Measurements from ENCODE around the gene RTKN.
A peak's percentile ranks its signal among the peaks of the same experiment; 100 is the strongest.

Gene RTKN

DNA sequence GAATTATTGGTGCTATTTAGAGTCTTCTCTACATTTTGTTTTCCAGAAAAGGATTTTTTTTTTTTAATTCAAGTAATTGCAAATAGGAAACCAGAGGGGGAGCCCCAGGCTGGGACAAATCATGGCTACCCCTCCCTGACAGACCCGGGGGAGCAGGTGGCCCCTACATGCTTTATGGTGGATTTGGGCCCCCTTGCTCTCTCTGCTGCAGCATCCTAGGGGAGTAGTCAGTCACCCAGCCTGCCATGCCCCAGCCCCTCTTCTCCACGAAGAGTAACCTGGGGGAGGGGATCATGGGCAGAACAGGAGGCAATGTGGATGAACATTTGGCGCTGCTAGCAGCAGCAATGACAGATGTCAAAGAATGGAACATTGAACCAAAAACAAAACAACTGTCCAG lies 25.0 kb downstream of the RTKN start:
- peak; percentile 26 for DNase-seq

- no peak for DNase-seq
Measured at GRCh38 chr2:74415762-74416395, 25.9 kb downstream of the RTKN start.

DNA sequence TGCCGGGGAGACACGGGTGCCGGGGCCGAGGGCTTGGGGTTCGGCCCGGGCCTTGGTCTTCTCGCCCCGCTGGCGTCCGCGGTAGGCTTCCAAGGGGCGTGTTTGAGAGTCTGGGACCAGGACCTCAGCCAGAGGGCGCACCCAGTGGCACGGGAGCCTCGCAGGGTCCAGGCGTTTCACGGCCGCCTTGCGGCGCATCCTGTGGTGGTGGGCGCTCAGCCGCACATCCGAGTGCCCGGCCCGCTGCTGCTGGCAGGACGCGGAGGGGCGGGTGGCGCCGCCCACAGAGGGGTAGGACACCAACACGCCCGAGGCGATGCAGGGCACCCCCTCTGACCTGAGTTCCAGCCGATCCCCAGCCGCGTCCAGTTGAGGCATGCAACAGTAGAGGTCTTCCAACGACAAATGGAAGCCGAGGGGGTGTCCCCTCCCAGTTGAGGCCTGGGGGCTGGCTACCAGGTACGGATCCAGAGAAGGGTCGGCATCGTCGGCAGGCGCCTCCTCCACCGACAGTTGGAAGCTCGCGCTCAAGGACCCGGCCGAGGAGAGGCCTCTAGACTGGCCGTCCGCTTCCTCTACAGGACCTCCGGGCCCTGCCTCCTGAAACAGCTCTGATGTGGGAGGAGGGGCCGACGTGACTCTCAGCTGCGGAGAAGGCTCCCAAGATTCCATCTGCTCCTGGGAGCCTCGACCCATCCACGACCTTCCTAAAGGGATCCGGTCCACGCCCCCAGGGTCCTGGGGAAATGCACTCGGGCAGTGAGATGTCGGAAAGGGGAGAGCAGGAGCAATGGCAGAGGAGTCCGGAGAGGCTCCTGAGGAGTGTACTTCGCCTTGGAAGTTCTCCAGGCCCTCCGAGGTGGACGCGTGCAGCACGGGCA lies 26.6 kb downstream of the RTKN start:
- no peak for DNase-seq

GRCh38 chr2:74414441-74414840 lies 27.3 kb downstream of the RTKN start:
- no peak for DNase-seq

DNA sequence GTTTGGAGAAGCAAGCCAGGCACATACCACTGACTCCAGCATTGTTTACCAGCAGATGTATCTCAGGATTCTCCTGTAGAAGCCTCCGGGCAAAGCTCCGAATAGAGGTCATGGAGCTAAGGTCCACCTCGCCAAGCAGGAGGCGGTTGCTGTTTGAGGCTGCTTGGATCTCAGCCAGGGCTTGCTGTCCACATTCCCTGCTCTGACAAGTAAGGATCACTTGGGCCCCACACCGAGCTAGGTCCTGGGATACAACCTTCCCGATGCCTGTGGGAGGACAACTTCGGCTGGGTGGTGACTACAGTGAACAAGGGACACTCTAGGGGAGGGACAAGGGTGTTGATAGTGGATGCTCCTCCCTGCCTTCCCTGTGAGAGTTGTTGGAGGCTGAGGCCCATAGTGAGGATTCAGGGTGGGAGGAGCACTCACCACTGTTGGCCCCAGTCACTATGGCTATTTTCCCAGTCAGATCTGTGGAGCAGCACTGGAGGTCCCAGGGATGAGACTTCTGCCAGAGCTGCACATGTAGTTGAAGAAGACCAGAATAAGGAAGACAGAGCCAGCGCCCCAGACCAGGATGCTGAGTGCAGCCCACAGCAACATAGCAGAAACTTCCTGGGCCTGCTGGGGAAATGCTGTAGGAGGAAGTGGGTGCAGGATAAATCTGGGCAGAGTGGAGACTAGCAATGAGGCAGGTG lies 28.6 kb downstream of the RTKN start:
- no peak for DNase-seq

DNA sequence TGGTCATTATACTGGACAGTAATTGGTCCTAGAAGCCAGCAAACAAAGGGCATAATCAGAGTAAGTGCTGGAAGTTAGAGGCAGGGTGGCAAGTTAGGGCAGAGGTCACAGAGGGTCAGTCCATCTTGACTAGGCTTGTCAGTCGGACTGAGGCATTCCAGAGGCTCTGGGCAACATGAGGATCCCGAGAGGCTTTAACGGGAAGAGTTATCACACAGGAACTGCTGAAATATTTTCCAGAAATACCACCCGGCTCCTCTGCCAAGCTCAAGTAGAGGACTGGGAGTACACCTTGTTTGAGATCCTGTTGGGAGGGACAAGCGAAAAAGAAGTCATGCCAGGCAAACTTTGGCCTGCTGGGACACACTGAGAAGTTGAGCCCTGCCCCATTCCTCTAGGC lies 34.1 kb downstream of the RTKN start:
- DNase-seq = no peak

DNA sequence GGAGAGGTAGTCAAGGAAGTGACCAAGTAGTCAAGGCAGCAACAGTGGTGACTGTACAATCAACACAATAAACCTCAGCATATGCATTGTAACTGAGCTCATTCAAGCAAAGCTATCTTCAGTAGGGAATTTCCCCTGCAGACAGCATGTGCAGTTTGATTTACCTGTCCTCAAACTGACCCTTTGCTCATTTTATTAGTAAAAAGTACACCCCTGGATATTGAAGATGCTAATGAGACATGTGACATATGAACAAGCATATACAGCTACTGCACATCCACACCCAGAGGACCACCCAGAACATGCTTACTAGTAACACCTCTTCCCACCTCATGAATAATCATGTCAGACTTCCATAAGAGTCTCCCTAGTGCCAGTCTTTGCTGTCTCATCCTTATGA lies 35.7 kb downstream of the RTKN start:
- no peak for DNase-seq

DNA sequence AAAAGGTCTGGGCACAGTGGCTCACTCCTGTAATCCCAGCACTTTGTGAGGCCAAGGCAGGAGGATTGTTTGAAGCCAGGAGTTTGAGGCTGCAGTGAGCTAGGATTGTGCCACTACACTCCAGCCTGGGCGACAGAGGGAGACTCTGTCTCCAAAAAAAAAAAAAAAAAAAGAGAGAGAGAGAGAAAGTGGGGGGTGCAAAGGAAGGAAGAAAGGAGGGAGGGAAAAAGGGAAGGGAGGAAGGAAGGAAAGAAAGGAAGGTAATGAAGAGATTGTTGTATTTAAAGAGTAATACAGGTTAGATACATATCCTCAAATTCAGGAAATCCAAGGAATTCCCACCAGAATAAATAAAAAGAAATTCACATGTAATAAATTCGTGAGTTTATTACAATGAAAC lies 39.8 kb downstream of the RTKN start:
- DNase-seq = no peak

DNA sequence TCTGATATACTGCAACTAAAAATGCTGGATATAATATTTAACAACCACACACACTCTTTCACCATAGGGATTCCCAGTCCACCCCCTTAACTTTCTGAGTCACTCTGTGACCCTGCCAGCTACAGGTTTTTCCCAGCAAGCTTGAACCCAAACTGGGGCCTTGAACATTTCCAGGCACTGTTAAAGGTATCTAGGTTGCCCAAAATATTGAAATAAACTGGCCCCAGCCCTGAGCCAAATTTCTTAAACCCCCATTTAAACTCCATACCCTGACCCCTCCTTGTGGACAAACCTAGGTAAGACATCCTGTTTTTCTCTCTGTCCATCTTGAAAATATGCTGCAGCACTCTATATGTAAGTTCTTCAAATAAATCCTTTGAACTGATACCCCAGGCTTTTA lies 42.0 kb downstream of the RTKN start:
- DNase-seq = peak; percentile 60

GRCh38 chr2:74396149-74396548 lies 45.6 kb downstream of the RTKN start:
- DNase-seq = no peak

GRCh38 chr2:74393525-74393924 lies 48.2 kb downstream of the RTKN start:
- no peak for DNase-seq

DNA sequence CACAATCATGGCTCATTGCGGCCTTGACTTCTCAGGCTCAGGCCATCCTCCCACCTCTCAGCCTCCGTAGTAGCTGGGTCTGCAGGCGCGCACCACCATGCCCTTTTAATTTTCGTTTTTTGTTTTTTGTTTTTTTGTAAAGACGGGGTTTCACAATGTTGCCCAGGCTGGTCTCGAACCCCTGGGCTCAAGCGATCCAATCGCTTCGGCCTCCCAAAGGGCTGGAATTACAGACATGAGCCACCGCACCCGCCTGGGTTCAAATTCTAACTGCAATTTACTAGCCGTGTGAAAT lies 49.3 kb downstream of the RTKN start:
- DNase-seq = no peak

DNA sequence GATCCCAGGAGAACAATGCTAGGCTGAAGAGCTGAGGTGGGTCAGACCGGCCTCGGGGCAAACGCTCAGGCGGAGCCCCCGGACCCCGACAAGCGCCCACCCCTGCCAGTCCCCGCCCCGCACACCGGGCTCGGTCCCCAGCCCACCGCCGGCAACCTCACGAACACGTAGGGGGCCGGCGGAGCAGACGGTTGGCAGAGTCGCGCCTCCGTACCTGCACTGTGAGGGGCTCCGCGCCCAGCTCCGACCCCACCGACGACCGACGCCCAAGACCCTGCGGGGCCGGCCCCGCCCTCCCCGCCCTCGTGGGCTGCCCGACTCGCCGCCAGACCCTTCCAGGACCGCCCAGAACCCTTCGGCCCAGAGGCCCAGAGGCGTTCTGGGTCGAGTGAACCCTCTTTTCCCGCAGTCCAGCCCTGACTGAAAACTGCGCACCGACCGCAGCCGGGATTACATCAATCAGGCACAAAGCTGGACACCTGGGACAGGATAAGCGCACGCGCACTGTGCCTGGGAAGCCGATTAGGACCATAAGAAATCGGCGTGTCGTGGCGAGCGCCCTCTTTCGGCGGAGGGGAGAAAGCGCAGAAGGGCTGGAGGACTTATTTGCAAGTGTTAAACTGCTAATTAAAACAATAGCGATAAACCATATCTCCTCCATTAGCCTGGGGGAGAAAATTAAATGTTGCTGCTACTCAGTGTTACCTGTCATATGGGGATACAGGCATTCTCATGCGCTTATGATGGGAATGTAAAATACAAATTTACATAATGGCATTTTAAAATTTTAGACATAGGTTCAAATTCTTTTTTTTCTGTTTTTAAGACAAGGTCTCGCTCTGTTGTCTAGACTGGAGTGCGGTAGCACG lies 49.9 kb downstream of the RTKN start:
- peak; percentile 96 for DNase-seq

- no peak for DNase-seq
Measured at GRCh38 chr2:74391209-74391579, 50.5 kb downstream of the RTKN start.

DNA sequence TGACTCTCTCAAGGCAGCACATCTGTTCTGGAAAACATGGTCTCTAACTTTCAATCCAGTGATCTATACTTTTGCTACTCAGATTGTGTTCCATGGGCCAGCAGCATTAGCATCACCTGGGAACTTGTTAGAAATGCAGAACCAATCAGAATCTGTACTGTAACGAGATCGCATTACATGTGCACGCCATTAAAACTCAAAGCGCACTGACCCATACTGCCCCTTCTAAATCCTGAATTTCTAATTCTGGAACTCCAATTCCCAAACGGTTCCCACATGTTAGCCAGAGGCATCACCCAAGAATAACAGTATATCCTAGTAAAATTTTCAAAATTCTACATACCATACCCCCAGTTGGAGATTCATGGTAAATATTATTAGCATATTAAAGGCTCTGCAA lies 51.1 kb downstream of the RTKN start:
- no peak for DNase-seq

- DNase-seq = no peak
Measured at GRCh38 chr2:74387346-74387745, 54.4 kb downstream of the RTKN start.

GRCh38 chr2:74385396-74385795 lies 56.3 kb downstream of the RTKN start:
- DNase-seq = no peak

DNA sequence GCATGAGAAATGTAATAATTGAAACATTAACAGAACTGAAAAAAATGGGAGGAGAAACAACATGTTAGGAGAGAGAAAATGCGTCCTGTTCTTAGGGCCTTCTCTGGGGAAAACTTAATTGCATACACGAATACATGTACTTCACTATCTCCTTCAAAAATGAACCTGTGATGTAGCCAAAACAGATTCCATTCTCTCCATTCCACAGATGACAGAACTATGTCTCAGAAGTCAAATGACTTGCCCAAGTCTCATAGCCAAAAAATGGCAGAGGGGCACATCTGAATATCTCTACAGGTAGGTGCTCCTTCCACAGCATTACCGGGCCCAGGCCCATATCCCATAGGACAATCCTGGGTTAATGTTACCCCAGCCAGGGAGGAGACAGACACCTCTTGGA lies 57.7 kb downstream of the RTKN start:
- DNase-seq = no peak

GRCh38 chr2:74383254-74383653 lies 58.5 kb downstream of the RTKN start:
- DNase-seq = no peak

DNA sequence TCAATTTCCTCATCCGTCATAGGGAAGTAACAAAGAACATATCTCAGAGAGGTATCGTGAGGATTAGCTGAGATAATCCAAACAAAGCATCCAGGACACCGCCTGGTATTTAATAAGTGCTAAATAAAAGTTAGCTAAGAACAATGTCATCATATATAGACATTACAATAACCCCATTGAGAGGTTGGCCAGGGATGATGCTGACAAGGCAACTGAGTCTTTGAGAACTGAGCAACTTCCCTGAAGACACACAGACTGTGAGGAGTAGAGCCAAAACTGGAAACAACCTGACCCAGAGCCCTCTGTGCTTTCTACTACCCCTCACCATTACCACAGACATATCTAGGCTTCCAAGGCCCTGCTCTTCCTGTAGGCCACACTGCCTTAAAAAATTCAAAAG lies 60.0 kb downstream of the RTKN start:
- no peak for DNase-seq

GRCh38 chr2:74379851-74380789 lies 61.6 kb downstream of the RTKN start, which contains the start of gene DCTN1:
TSS of gene DCTN1 (minus strand) at chr2:74380311. CDS start at chr2:74380037, 274 bp downstream.
- DNase-seq = peak; percentile 20

DNA sequence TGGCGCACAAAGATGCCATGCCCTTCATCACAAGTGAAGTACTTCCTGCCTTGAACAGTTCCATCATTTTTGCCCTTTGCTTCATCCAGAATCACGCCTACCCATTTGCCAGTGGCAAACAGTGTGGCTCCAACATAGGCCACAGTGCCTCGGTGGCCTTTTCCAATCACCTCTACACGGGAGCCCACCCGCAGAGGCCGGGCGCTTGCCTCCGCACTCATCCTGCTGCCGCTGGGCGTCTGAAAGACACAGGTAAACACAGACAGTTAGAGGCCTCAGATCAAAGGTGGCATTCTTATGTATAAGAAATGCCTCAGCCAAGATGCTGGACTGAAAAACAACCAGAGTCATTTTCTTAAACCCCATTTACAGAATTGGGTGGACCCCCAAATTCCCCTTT lies 63.7 kb downstream of the RTKN start:
- DNase-seq = no peak
